GM23338 (cell line): Measurements from ENCODE around the gene XPNPEP1. TPM values are rescaled to one million over a fixed set of nuclear protein-coding genes. Genes with fewer than 3 reads are reported as not detected.

Experiments
- ATAC-seq: fragments of 200-7000 bp; cut with Tn5 transposase; 3 replicates; pipeline ENCODE4 v1.9.1; 2020
- DNase-seq: peaks from one replicate; pipeline ENCODE4 v3.0.0-alpha.2; 2015; ENCODE audit warnings: low spot score
- H2AFZ ChIP-seq: fragments of 200-600 bp; sonication (generic); 2 replicates; pipeline ENCODE4 v1.8.0; 2016; ENCODE audit warnings: antibody characterized with exemption, mild to moderate bottlenecking, moderate library complexity
- H3F3A ChIP-seq: fragments of 200-600 bp; sonication (generic); replicated peaks from 2 replicates; pipeline ENCODE4 v1.8.0; 2017; ENCODE audit warnings: antibody characterized with exemption, mixed run types, low read depth
- H3K27ac ChIP-seq: fragments of 200-600 bp; sonication (generic); 2 replicates; pipeline ENCODE4 v1.6.1; 2016; ENCODE audit warnings: low read depth
- H3K27me3 ChIP-seq: fragments of 200-600 bp; sonication (generic); 2 replicates; pipeline ENCODE4 v1.8.0; 2016; ENCODE audit warnings: mild to moderate bottlenecking, mixed run types, moderate library complexity; ENCODE audit not compliant: insufficient read depth
- H3K36me3 ChIP-seq: fragments of 200-600 bp; sonication (generic); 2 replicates; pipeline ENCODE4 v1.8.0; 2016; ENCODE audit warnings: mild to moderate bottlenecking; ENCODE audit not compliant: insufficient read depth
- H3K4me1 ChIP-seq: fragments of 200-600 bp; sonication (generic); 2 replicates; pipeline ENCODE4 v1.8.0; 2016; ENCODE audit warnings: mild to moderate bottlenecking, moderate library complexity; ENCODE audit not compliant: insufficient read depth
- H3K4me2 ChIP-seq: fragments of 200-600 bp; sonication (generic); 2 replicates; pipeline ENCODE4 v1.7.1; 2017; ENCODE audit warnings: mixed run types
- H3K4me3 ChIP-seq: fragments of 200-600 bp; sonication (generic); 2 replicates; pipeline ENCODE4 v1.6.1; 2016; ENCODE audit warnings: mixed run types
- H3K79me2 ChIP-seq: fragments of 200-600 bp; sonication (generic); replicated peaks from 2 replicates; pipeline ENCODE4 v1.8.0; 2017; ENCODE audit warnings: mild to moderate bottlenecking; ENCODE audit not compliant: insufficient read depth
- H3K9me2 ChIP-seq: fragments of 200-600 bp; sonication (generic); 2 replicates; pipeline ENCODE4 v1.8.0; 2017; ENCODE audit not compliant: insufficient read depth
- H4K20me1 ChIP-seq: fragments of 200-600 bp; sonication (generic); replicated peaks from 2 replicates; pipeline ENCODE4 v1.8.0; 2017; ENCODE audit warnings: mild to moderate bottlenecking; ENCODE audit not compliant: insufficient read depth
- H3K27ac Mint-ChIP-seq: 2 replicates; pipeline ENCODE4 v1.8.0; 2020; ENCODE audit warnings: inconsistent platforms, mild to moderate bottlenecking, moderate library complexity, mixed read lengths
- H3K27me3 Mint-ChIP-seq: 3 replicates; pipeline ENCODE4 v1.8.0; 2022; ENCODE audit warnings: low read depth, mild to moderate bottlenecking, moderate library complexity, mixed read lengths, inconsistent platforms; ENCODE audit not compliant: insufficient read depth, poor library complexity
- H3K36me3 Mint-ChIP-seq: 3 replicates; pipeline ENCODE4 v1.8.0; 2021; ENCODE audit warnings: low read depth, mild to moderate bottlenecking, inconsistent platforms, moderate library complexity, mixed read lengths
- H3K4me1 Mint-ChIP-seq: 3 replicates; pipeline ENCODE4 v1.8.0; 2020; ENCODE audit warnings: mild to moderate bottlenecking, inconsistent platforms, mixed read lengths
- H3K4me3 Mint-ChIP-seq: 3 replicates; pipeline ENCODE4 v1.8.0; 2021; ENCODE audit warnings: moderate library complexity, mild to moderate bottlenecking, inconsistent platforms, mixed read lengths
- H3K9me3 Mint-ChIP-seq: 3 replicates; pipeline ENCODE4 v1.8.0; 2020; ENCODE audit warnings: moderate library complexity, mild to moderate bottlenecking, inconsistent platforms, mixed read lengths
- CREB1 ChIP-seq: fragments of 250-450 bp; sonication (Bioruptor Pico); IDR thresholded peaks from 2 replicates; pipeline ENCODE4 v1.5.0; 2020; ENCODE audit warnings: low read depth, mild to moderate bottlenecking, moderate library complexity
- ETS1 ChIP-seq: IDR thresholded peaks from 2 replicates; pipeline ENCODE4 v1.6.1; 2016; ENCODE audit warnings: antibody characterized with exemption
- EZH2 ChIP-seq: fragments of 200-600 bp; sonication (generic); IDR thresholded peaks from one replicate; pipeline ENCODE4 v1.8.0; 2017; ENCODE audit warnings: antibody characterized with exemption, mild to moderate bottlenecking, low read depth; ENCODE audit not compliant: unreplicated experiment
- EZH2phosphoT487 ChIP-seq: fragments of 200-600 bp; sonication (generic); IDR thresholded peaks from one replicate; pipeline ENCODE4 v1.8.1; 2018; ENCODE audit warnings: antibody characterized with exemption; ENCODE audit not compliant: unreplicated experiment
- JUNB ChIP-seq: IDR thresholded peaks from one replicate; pipeline ENCODE4 v1.6.1; 2016; ENCODE audit warnings: antibody characterized with exemption; ENCODE audit not compliant: unreplicated experiment
- NANOG ChIP-seq: IDR thresholded peaks from 2 replicates; pipeline ENCODE4 v1.6.1; 2016; ENCODE audit warnings: antibody characterized with exemption, borderline replicate concordance
- POLR2AphosphoS5 ChIP-seq: IDR thresholded peaks from 2 replicates; pipeline ENCODE4 v1.6.1; 2016; ENCODE audit warnings: antibody characterized with exemption, low read depth
- REST ChIP-seq: IDR thresholded peaks from one replicate; pipeline ENCODE4 v1.6.1; 2018; ENCODE audit warnings: antibody characterized with exemption; ENCODE audit not compliant: unreplicated experiment
- STAT1 ChIP-seq: IDR thresholded peaks from one replicate; pipeline ENCODE4 v1.6.1; 2016; ENCODE audit warnings: antibody characterized with exemption; ENCODE audit not compliant: unreplicated experiment
- ZNF114 ChIP-seq: fragments of 250-450 bp; sonication (Bioruptor Pico); IDR thresholded peaks from 2 replicates; pipeline ENCODE4 v1.5.0; 2020; ENCODE audit warnings: mild to moderate bottlenecking, moderate library complexity
- ZNF462 ChIP-seq: fragments of 250-450 bp; sonication (Bioruptor Pico); IDR thresholded peaks from 2 replicates; pipeline ENCODE4 v1.5.0; 2020; ENCODE audit warnings: mild to moderate bottlenecking, moderate library complexity
- polyA plus RNA-seq: library from polyadenylated mRNA; unstranded; fragments of >200 nt; fragmentation: Nextera tagmentation; extraction: Ambion mirVana; gene quantifications from 2 replicates; pipeline ENCODE4 v1.2.1, GENCODE V29; 2016
- total RNA-seq: library from RNA; depleted of rRNA; stranded (reverse); fragments of >200 nt; shearing (Covaris generic); gene quantifications from 2 replicates; pipeline ENCODE4 v1.2.3, GENCODE V29; 2014

XPNPEP1 gene
- total and polyA plus RNA-seq, 2 experiments from 2014 or later: 17.5 to 55.8 TPM

- TF ChIP-seq CREB1 (CRISPR knock-in tag) (no peak), REST (no peak)
Measured at GRCh38 chr10:109837384-109837783, 85.9 kb downstream of the XPNPEP1 start (continued).

GRCh38 chr10:109835257-109835656 lies 88.1 kb downstream of the XPNPEP1 start:
- peaks cover 4% of the 10 kb centered on the region; the same call in 2 of the 3 replicates for H3K9me3 Mint-ChIP-seq
- Histone ChIP-seq H3K4me2 (no peak overlapping the region), H3K79me2 (no peaks in the 10 kb centered on the region), H3K27me3 (no peaks in the 10 kb centered on the region), H3K9me2 (peaks cover 2% of the 10 kb centered on the region; the same call in 1 of the 2 replicates), H3F3A (no peaks in the 10 kb centered on the region), H2AFZ (no peak overlapping the region), H3K4me1 (no peaks in the 10 kb centered on the region), H3K27ac (no peak overlapping the region), H3K36me3 (no peaks in the 10 kb centered on the region), H3K4me3 (no peak overlapping the region), H4K20me1 (no peaks in the 10 kb centered on the region)
- H3K27me3 Mint-ChIP-seq: peaks cover 2% of the 10 kb centered on the region
- H3K4me3 Mint-ChIP-seq: no peak overlapping the region
- DNase-seq (no peak), ATAC-seq (no peak)
- H3K27ac Mint-ChIP-seq: no peak overlapping the region
- no peaks in the 10 kb centered on the region for H3K36me3 Mint-ChIP-seq
- no peaks in the 10 kb centered on the region for H3K4me1 Mint-ChIP-seq
- TF ChIP-seq NANOG: no peak
- TF ChIP-seq POLR2AphosphoS5: no peak
- no peak for TF ChIP-seq ZNF462 (CRISPR knock-in tag)
- no peak for TF ChIP-seq JUNB
- TF ChIP-seq STAT1: no peak
- TF ChIP-seq ETS1: no peak
- no peak for TF ChIP-seq EZH2phosphoT487
- TF ChIP-seq REST: no peak
- no peak for TF ChIP-seq EZH2
- no peak for TF ChIP-seq ZNF114
